Muscle of back (tissue), 11 donors: ENCODE data around the gene DLX3. TPM values are rescaled to one million over a fixed set of nuclear protein-coding genes. Genes with fewer than 3 reads are reported as not detected.

Source experiments
- DNase-seq, 3 donors: peaks; one replicate each; pipeline versions ENCODE4 v3.0.0 to v3.0.0-alpha.2; 2013
- polyA plus RNA-seq, 10 donors: library from polyadenylated mRNA; unstranded; fragments of 120-200 nt; gene quantifications; one replicate each; pipeline ENCODE4 v1.2.1, GENCODE V29; 2013; ENCODE audit not compliant: insufficient read length in 10 of 10

DLX3 gene
- polyA plus RNA-seq, 10 donors, result 0.05 to 2.8 (median 0.09) TPM; not detected in 4

DNA sequence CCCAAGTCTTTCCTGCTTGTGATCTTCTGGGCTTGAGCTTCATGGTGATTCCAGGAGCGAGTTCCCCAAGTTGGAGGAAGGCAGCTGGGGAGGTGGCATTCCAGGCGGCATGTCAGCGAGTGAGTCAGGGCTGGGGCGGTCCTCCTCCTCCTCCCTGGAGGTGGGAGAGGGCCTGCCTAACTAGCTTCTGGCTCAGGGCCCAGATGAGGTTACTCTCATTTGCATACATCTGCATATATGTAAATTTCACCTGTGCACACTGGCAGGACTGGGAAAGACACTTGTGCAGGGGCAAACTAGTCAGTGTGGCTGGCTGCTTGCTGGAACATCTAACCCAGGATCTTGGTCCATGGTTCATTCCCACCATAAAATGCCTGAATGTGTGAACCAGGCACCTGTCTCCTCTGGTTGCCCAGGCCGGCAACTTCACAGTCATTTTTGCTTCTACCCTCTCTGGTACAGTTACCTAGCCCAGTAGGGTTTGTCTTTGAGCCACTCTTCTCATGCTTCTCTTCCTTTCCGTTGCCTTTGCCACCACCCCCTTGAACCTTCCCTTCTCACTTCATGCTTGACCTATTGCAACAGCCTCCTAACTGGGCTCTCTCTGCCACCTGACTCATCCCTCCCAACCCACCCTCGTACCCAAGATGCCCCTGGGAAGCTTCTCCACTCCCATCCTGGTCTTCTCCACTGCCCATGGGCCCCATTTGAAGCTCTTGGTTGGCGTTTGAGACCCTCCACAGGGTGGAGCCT, 35.7 kb downstream of the DLX3 start:
- DNase-seq, result no peak

DNA sequence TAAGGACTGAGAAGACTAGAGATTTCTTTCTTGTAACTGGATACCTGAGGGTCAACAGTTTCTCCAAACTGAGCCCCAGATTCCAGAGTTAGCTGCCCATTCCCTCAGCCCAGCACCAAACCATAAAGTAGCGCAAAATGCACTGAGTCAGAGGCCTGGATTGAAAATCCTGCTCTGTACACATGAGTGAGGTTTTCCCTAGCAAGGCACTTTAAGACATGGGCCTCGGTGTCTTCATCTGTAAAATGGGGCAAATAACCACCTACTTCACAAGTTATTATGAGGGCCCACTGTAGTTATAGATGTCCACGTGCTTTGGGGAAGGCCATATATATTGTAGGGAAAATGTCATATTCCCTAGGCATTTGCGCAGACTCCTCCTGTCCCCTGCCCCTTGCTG, 36.3 kb downstream of the DLX3 start:
- DNase-seq, result no peak

DNA sequence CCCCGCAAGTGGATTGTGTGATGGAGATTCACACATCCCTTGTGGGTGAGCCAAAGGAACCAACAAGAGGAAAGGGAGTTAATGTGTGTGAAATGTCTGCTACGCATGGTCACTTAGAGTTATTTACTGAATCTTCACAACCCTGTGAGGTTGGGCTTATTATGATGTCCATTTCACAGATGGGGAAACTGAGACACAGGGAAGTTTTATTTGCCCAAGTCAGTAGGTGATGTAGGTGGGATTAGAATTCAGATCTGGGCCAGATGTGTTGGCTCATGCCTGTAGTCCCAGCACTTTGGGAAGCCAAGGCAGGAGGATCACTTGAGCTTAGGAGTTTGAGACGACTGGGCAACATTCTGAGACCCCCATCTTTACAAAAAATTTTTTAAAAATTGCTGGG, 37.7 kb downstream of the DLX3 start:
- no peak for DNase-seq

DNA sequence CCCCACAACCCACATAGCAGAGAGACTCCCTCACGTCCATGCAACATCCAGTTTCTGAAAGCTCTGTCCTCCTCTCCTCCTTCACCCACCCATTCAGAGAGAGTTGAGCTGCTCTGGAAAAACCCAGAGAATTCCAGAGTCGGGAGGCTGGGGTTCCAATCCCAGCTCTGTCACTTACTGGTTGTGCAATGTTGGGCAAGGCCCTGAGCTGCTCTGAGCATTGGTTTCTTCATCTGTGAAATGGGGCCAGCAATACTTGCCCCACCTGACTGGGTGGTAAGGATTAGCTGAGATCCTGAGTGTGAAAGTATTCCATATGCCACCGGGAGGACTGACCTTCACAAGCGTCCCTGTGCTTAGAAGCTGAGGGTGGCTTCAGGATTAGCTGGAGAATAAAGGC, 38.2 kb downstream of the DLX3 start:
- no peak for DNase-seq

DNA sequence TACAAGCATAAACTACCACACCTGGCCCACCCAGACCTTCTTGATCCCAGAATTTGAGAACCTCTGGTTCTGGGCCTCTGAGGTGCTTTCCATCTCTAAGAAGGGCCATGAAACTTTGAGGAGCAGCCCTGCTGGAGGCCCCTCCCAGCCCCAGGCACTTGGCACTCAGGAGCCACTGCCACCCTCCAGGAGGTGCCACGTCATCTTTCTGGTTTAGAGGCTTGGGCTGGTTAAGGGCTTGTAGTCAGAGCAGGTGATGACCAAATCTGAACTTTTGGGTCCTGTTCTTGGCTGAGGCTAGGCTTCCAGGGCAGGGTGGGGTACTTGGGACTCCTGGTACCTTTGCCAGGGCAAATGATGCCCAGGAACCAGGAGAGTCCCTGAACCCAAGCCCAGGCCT, 39.9 kb downstream of the DLX3 start:
- no peak for DNase-seq

DNA sequence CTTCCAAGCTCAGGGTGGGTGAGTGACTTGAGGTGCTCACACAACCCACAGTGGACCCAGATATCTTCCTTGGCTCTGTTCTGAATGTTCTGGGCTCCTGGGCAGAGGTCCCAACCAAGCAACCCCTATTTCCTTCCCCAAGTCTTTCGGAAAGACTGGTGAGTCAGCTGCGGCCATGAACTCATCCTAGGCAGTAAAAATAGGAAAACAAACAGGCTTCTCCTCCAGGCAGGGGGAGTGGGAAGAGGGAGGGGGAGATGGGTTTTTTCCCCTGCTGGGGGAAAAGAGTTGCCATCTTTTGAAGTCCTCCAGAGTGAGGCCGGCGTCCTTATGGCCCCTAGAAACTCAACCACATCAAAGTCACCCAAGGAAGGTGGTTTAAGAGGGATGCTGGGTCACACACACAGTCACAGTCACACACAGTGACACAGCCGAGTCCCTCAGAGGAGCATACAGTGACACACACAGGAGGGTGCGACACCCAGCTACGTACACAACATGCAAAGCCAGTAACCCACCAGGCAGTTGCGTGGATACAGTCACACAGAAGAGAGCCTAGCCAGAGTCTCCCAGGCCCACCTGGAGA, 42.0 kb downstream of the DLX3 start:
- no peak for DNase-seq

DNA sequence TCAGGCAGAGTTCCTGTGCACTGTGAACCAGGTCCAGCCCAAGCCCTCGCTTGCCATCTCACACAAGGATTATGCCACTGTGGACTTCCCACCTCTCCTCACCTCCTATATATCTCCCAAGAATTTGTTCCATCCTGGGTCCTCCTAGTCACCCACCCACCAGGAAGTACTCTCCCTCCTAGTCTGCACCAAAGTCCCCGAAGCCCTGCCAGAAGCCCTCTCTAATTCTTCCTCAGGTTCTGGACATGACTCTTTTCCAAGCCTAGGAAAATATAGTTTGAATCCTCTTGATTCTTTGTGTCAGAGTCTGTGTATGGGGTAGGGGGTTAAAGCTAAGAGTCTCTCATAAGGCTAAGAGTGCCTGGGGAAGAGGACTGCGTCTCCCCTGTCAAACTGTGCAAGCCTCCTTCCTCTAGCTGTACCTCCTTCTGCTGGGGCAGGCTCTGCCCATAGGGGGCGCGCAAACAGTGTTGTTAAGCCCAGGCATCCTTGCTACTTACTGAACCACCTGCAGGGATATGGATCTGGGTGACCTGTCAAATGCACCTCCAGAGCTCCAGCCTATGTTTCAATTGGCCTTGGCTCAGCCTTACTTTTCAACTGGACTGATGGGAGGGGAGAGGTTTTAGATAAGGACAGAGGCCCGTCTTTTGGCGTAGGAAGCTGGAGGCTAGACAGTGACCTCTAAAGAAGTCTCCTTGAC, 42.7 kb downstream of the DLX3 start:
- DNase-seq, result peak; percentile 34 to 74 (median 36)

DNA sequence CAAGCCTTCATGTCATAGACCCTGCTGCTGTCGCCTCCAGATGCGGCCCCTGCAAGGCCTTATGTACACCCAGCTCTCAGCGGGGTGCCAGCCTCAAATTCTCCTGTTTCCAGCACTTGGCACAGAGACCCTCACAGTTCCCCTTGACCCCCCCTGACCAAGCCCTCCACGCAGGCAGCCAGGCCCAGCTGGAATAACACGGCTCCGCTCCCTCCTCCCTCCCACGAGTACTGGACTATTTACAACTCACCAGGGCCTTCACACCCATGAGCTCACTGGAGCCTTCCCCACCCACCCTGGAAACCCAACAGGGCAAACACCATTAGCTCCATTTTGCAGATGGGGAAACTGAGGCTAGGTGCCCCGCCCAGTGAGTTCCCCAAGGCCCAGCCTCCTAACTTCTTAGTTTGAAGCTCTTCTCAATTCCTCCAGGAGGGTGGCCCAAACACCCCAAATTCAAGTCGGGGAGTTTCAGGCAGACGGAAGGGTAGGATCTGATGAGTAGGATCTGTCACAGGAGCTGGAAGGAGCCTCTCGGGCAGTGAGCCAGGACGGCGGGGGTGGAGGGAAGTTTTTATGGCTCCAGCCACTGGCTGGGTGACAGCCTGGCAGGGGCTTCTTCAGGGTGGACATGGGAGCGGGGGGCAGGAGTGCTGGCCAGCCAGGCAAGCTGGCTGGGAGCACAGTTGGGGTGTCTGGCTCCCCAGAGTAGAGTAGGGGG, 43.5 kb downstream of the DLX3 start:
- no peak for DNase-seq

DNA sequence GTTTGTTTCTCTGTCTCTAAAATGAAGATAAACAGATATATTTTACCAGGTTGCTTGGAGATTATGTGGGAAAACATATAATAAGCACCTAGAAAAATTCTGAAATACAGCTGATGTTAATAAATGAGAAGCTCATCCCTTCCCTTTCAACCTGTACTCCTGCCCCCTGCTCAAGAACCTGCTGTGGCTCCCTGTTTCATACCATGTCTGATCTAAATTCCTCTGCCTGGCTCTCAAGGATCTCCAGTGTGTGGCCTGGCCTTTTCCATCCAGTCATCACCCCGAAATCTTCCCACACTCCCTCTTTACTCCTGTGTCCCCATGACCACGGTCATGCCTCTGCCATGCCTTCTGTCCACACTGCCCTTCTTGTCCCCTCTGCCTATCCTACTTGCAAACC, 45.4 kb downstream of the DLX3 start:
- no peak for DNase-seq

DNA sequence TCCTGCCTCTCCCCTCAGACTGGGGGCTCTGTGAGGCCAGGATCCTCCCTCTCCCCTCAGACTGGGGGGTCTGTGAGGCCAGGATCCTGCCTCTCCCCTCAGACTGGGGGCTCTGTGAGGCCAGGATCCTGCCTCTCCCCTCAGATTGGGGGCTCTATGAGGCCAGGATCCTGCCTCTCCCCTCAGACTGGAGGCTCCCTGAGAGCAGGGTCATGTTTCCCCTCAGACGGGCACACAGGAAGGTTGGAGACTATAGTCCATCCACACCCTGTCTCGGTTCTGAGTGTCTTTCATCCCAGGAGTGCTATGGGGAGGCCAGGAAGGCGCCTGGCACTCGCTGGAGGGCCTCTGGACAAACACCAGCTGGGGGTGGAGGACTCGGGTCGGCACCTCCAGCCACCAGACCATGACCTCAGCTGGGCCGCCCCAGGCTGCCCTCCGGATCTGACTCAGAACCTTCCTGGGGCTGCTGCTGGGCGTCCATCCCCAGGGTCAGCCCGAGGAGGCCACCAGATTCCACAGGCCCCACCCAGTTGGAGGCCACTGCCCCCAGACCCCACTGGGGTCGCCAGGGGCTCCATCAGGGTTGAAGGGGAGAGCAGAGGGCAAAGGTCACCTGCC, 48.0 kb downstream of the DLX3 start:
- no peak for DNase-seq

DNA sequence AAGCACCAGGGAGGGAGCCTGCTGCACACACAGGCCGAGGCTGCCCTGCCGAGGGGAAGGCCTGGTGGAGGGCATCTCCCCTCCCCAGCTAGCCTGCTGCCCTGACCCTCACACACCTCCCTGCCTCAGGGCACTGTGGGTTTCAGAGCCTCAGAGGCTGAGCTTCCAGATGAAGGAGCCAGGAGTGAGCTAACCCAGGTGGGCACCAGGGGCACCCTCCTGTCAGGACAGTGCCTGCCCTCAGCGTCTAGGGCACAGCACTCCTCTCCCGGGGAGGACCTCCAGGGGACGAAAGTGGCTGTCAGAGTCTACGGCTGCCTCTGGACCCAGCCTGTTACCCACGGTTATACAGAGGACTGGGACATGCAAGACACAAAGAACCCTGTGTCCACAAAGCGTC, 48.8 kb downstream of the DLX3 start:
- no peak for DNase-seq

DNA sequence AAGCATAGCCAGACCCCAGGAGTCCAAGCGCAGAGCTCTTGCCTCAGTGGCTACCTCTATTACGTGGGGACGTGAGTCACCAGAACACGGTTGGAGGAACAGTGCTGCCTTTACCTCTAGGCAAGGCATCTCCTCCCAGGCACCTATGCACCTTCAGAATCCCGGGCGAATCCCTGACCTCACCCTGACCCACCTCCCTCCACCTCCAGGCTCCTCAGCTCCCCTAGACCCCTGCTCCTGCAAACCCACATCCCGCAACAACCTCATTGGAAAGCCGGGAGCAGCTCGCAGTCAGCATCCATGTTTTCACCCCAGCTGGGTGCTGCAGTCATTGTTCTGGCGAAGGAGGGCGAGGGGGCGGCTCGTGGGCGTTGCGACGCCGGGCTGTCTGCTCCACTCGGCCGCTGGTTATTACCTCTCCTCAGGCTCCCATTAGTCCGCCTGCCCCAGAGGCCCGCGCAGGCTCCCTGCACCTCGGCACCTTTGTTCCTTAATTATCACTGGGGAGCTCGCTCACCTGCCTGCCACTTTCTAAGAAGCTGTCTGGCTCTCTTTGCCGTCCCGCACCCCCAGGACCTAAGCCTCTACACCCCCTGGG, 50.7 kb downstream of the DLX3 start:
- DNase-seq, result no peak

DNA sequence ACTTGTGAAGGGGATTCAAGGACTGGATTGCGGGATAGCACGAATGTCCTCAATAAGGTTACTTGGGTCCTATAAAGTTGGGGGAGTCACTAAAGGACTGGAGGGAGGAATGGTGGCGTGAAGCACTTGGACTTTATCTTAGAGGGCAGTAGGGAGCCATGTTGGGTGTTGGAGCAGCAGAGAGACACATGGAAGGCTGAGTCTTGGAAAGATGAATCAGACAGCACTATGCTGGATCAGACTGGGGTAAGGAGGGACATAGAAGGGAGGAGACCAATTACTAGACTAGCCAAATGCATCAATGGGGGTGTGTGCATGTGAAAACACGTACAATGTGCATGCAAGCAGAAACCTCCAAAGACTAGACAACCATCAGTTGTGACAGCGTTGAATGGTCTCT, 52.1 kb downstream of the DLX3 start:
- no peak for DNase-seq

DNA sequence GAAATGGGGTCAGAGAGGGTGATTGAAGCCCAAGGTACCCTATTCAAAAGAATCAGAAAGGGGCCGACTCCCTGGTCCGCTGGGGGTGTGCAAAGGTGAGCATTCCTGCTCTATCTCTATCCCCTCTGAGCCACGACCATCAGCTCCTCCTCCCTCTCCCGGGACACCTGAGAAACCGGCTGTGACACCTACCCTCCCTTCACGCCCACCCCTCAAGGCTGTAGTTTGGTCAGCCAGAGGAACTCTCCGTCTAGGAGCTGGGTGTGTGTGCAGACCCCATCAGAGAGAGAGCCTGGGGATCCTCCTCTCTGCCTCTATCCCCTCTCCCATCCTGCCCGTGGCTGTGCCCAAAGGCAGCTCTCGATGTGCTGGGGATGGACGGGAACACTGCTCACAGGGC, 53.6 kb downstream of the DLX3 start:
- DNase-seq, result no peak

Other genes starting within 250 kb of the DLX3 start
- 10 to 100 TPM; 12.7 to 25.1 (median 18.0) TPM for gene FAM117A, start 231.1 kb downstream of the DLX3 start, polyA plus RNA-seq
- 10 to 100 TPM; 21.9 to 35.2 (median 27.7) TPM for gene KAT7, start 206.5 kb downstream of the DLX3 start, polyA plus RNA-seq
- 1 to 10 TPM in 7 of 10 donors, under 1 TPM in 3; 0.69 to 2.2 (median 1.3) TPM for gene TAC4, start 147.2 kb downstream of the DLX3 start, polyA plus RNA-seq
- under 1 TPM in 9 of 10 donors, not detected in 1; 0.11 to 0.80 (median 0.17) TPM for gene DLX4, start 26.0 kb downstream of the DLX3 start, polyA plus RNA-seq
- gene ITGA3, start 60.9 kb upstream of the DLX3 start, polyA plus RNA-seq, result 10 to 100 TPM; 17.1 to 35.8 (median 23.9) TPM
- gene PDK2, start 100.1 kb upstream of the DLX3 start, polyA plus RNA-seq, result 10 to 100 TPM; 39.8 to 69.0 (median 50.6) TPM
- gene SAMD14, start 134.9 kb upstream of the DLX3 start, polyA plus RNA-seq, result 1 to 10 TPM; 2.5 to 7.7 (median 4.8) TPM
- gene PPP1R9B, start 155.5 kb upstream of the DLX3 start, polyA plus RNA-seq, result 10 to 100 TPM; 32.0 to 56.5 (median 40.3) TPM
- 100 to 1,000 TPM; 170 to 300 (median 255) TPM for gene SGCA, start 170.8 kb upstream of the DLX3 start, polyA plus RNA-seq
- 1,000 to 10,000 TPM; 3,506 to 9,520 (median 4,699) TPM for gene COL1A1, start 206.4 kb upstream of the DLX3 start, polyA plus RNA-seq